Parathyroid adenoma (tissue), 2 donors: ENCODE results near the gene SYNM.

Source experiments
- H2AFZ ChIP-seq: fragments of 300-600 bp; sonication (generic); one replicate; pipeline ENCODE4 v1.7.0; 2017; ENCODE audit warnings: antibody characterized with exemption, mild to moderate bottlenecking
- H3K27ac ChIP-seq: fragments of 300-600 bp; sonication (generic); one replicate; pipeline ENCODE4 v1.7.0; 2017
- H3K27me3 ChIP-seq: fragments of 300-600 bp; sonication (generic); one replicate; pipeline ENCODE4 v1.7.0; 2017; ENCODE audit warnings: low read length; ENCODE audit not compliant: control insufficient read depth, insufficient read depth
- H3K36me3 ChIP-seq: fragments of 300-600 bp; sonication (generic); one replicate; pipeline ENCODE4 v1.7.0; 2017; ENCODE audit warnings: low read length; ENCODE audit not compliant: control insufficient read depth, insufficient read depth
- H3K4me1 ChIP-seq: fragments of 300-600 bp; sonication (generic); one replicate; pipeline ENCODE4 v1.7.0; 2017; ENCODE audit warnings: control low read depth
- H3K4me2 ChIP-seq: fragments of 300-600 bp; sonication (generic); one replicate; pipeline ENCODE4 v1.7.0; 2017; ENCODE audit warnings: low read length
- H3K4me3 ChIP-seq: fragments of 300-600 bp; sonication (generic); one replicate; pipeline ENCODE4 v1.7.0; 2017; ENCODE audit warnings: low read depth, low read length
- H3K79me2 ChIP-seq: fragments of 300-600 bp; sonication (generic); one replicate; pipeline ENCODE4 v1.7.0; 2017; ENCODE audit warnings: control low read depth
- H3K9ac ChIP-seq: fragments of 300-600 bp; sonication (generic); one replicate; pipeline ENCODE4 v1.7.0; 2017; ENCODE audit warnings: mild to moderate bottlenecking
- H3K9me3 ChIP-seq: fragments of 300-600 bp; sonication (generic); one replicate; pipeline ENCODE4 v1.7.0; 2017; ENCODE audit warnings: low read length; ENCODE audit not compliant: control insufficient read depth
- CTCF ChIP-seq: fragments of 300-600 bp; sonication (generic); IDR thresholded peaks from one replicate; pipeline ENCODE4 v1.7.0; 2017; ENCODE audit warnings: antibody characterized with exemption, mild to moderate bottlenecking
- donor health status: primary hyperparathyroidism.

SYNM gene

GRCh38 chr15:99148851-99149276 lies 44.0 kb downstream of the SYNM start:
- H3K27me3 ChIP-seq: no peaks in the 10 kb centered on the region
- no peak overlapping the region for H3K4me2 ChIP-seq
- H3K79me2 ChIP-seq: no peaks in the 10 kb centered on the region
- H3K36me3 ChIP-seq: no peaks in the 10 kb centered on the region
- no peak overlapping the region for H3K4me3 ChIP-seq
- H2AFZ ChIP-seq: no peak overlapping the region
- no peaks in the 10 kb centered on the region for H3K4me1 ChIP-seq
- no peaks in the 10 kb centered on the region for H3K9me3 ChIP-seq
- TF ChIP-seq CTCF: no peak
- no peak overlapping the region for H3K9ac ChIP-seq
- no peak overlapping the region for H3K27ac ChIP-seq

- Histone ChIP-seq H3K9ac (no peak overlapping the region), H2AFZ (no peak overlapping the region), H3K79me2 (no peaks in the 10 kb centered on the region), H3K4me3 (no peak overlapping the region), H3K4me2 (no peak overlapping the region), H3K4me1 (no peaks in the 10 kb centered on the region), H3K36me3 (no peaks in the 10 kb centered on the region), H3K27me3 (no peaks in the 10 kb centered on the region), H3K9me3 (no peaks in the 10 kb centered on the region), H3K27ac (no peak overlapping the region)
- TF ChIP-seq CTCF: no peak
These were observed 44.5 kb downstream of the SYNM start for GRCh38 chr15:99149366-99149765.

- Histone ChIP-seq H3K9me3 (no peaks in the 10 kb centered on the region), H2AFZ (no peak overlapping the region), H3K4me1 (no peaks in the 10 kb centered on the region), H3K27ac (no peak overlapping the region), H3K9ac (no peak overlapping the region), H3K79me2 (no peaks in the 10 kb centered on the region), H3K27me3 (no peaks in the 10 kb centered on the region), H3K4me3 (no peak overlapping the region), H3K4me2 (no peak overlapping the region), H3K36me3 (no peaks in the 10 kb centered on the region)
- no peak for TF ChIP-seq CTCF
These were observed 46.3 kb downstream of the SYNM start for GRCh38 chr15:99151156-99151555.

- H3K9ac ChIP-seq: no peak overlapping the region
These were observed 48.2 kb downstream of the SYNM start for GRCh38 chr15:99153026-99153535.

More at GRCh38 chr15:99153026-99153535, 48.2 kb downstream of the SYNM start:
- Histone ChIP-seq H3K4me3 (no peak overlapping the region), H3K79me2 (no peaks in the 10 kb centered on the region), H3K27ac (no peak overlapping the region), H3K36me3 (no peaks in the 10 kb centered on the region), H3K9me3 (no peaks in the 10 kb centered on the region), H3K4me1 (peaks cover 10% of the 10 kb centered on the region), H2AFZ (no peak overlapping the region), H3K4me2 (no peak overlapping the region), H3K27me3 (no peaks in the 10 kb centered on the region)
- TF ChIP-seq CTCF: no peak
